ENCODE data around the gene TMED8. TPM values are rescaled to one million over a fixed set of nuclear protein-coding genes. Genes with fewer than 3 reads are reported as not detected.

The TMED8 gene
- total and polyA plus RNA-seq, 7 donors, result 1.8 to 15.3 (median 13.6) TPM

GRCh38 chr14:77344377-77344996, 32.4 kb downstream of the TMED8 start:
- Histone ChIP-seq H3K4me1 (no peaks in the 10 kb centered on the region), H3K36me3 (peaks cover 0 to 48% (median 13%) of the 10 kb centered on the region in 4 donors), H3K27me3 (no peaks in the 10 kb centered on the region), H3K4me3 (no peak overlapping the region), H3K27ac (no peak overlapping the region), H3K9me3 (no peaks in the 10 kb centered on the region)
- intact Hi-C loops (cut with DNase I), result no loop called here
- 90% methylated on average over 3 of the region's 3 CpGs for WGBS, 2 donors
- no peak for DNase-seq
- TF ChIP-seq CTCF (IDR thresholded peaks at IDR 0.05) (no peak), POLR2A (IDR thresholded peaks at IDR 0.05) (no peak), POLR2AphosphoS5 (IDR thresholded peaks at IDR 0.05) (no peak), EP300 (IDR thresholded peaks at IDR 0.05) (no peak)

GRCh38 chr14:77343662-77344061, 33.2 kb downstream of the TMED8 start:
- Histone ChIP-seq H3K4me3 (no peak overlapping the region), H3K27ac (no peak overlapping the region), H3K4me1 (no peaks in the 10 kb centered on the region), H3K9me3 (no peaks in the 10 kb centered on the region), H3K27me3 (no peaks in the 10 kb centered on the region), H3K36me3 (peaks cover 0 to 49% (median 13%) of the 10 kb centered on the region in 4 donors)
- intact Hi-C loops (cut with DNase I), result no loop called here
- DNase-seq, result no peak
- no peak for TF ChIP-seq POLR2A (IDR thresholded peaks at IDR 0.05)
- no peak for TF ChIP-seq CTCF (IDR thresholded peaks at IDR 0.05)
- no peak for TF ChIP-seq EP300 (IDR thresholded peaks at IDR 0.05)
- no peak for TF ChIP-seq POLR2AphosphoS5 (IDR thresholded peaks at IDR 0.05)
- 90 to 93% methylated on average over 2 of the region's 2 CpGs for WGBS, 2 donors

GRCh38 chr14:77342726-77343397, 34.0 kb downstream of the TMED8 start:
- peaks cover 0 to 49% (median 13%) of the 10 kb centered on the region in 4 donors for H3K36me3 ChIP-seq
- no peak overlapping the region for H3K27ac ChIP-seq
- intact Hi-C loops (cut with DNase I), result no loop called here
- H3K4me1 ChIP-seq, result no peaks in the 10 kb centered on the region
- H3K27me3 ChIP-seq, result no peaks in the 10 kb centered on the region
- H3K9me3 ChIP-seq, result no peaks in the 10 kb centered on the region
- TF ChIP-seq POLR2A (IDR thresholded peaks at IDR 0.05) (no peak), CTCF (IDR thresholded peaks at IDR 0.05) (no peak), EP300 (IDR thresholded peaks at IDR 0.05) (no peak), POLR2AphosphoS5 (IDR thresholded peaks at IDR 0.05) (no peak)
- no peak overlapping the region for H3K4me3 ChIP-seq
- DNase-seq, result no peak
- 92 to 94% methylated on average over 10 of the region's 10 CpGs for WGBS, 2 donors

- H3K9me3 ChIP-seq, result no peaks in the 10 kb centered on the region
- H3K27me3 ChIP-seq, result no peaks in the 10 kb centered on the region
- TF ChIP-seq POLR2AphosphoS5 (IDR thresholded peaks at IDR 0.05), result no peak
- no peak for TF ChIP-seq CTCF (IDR thresholded peaks at IDR 0.05)
- no peak for TF ChIP-seq POLR2A (IDR thresholded peaks at IDR 0.05)
- TF ChIP-seq EP300 (IDR thresholded peaks at IDR 0.05), result no peak
- H3K27ac ChIP-seq, result no peak overlapping the region
- 84 to 93% methylated on average over 4 of the region's 4 CpGs for WGBS, 2 donors
- H3K36me3 ChIP-seq, result peaks cover 0 to 49% (median 13%) of the 10 kb centered on the region in 4 donors
- H3K4me1 ChIP-seq, result no peaks in the 10 kb centered on the region
- no peak overlapping the region for H3K4me3 ChIP-seq
- intact Hi-C loops (cut with DNase I), result no loop called here
- no peak for DNase-seq
These were observed 36.5 kb downstream of the TMED8 start for GRCh38 chr14:77340389-77340788.

Measured in sigmoid colon (tissue), 7 donors.